ENCODE measurements around the gene AMN1. TPM values are rescaled to one million over a fixed set of nuclear protein-coding genes. Genes with fewer than 3 reads are reported as not detected.

The AMN1 gene
- total RNA-seq, 1 donor from 2014 or later: 3.1 TPM

- Mint-ChIP-seq H3K27ac (no peak overlapping the region), H3K27me3 (ENCODE audit: insufficient read depth) (peaks cover 4% of the 10 kb centered on the region), H3K4me3 (no peak overlapping the region), H3K36me3 (ENCODE audit: low read depth) (no peaks in the 10 kb centered on the region), H3K4me1 (ENCODE audit: low read depth) (no peaks in the 10 kb centered on the region), H3K9me3 (no peaks in the 10 kb centered on the region)
- intact Hi-C loops (cut with micrococcal nuclease): no loop called here
- no peak for DNase-seq (ENCODE audit: low spot score)
Observed at GRCh38 chr12:31631809-31632208, 97.0 kb downstream of the AMN1 start.

- Mint-ChIP-seq H3K4me1 (ENCODE audit: low read depth) (no peaks in the 10 kb centered on the region), H3K4me3 (no peak overlapping the region), H3K27ac (no peak overlapping the region), H3K9me3 (no peaks in the 10 kb centered on the region), H3K36me3 (ENCODE audit: low read depth) (no peaks in the 10 kb centered on the region), H3K27me3 (ENCODE audit: insufficient read depth) (peaks cover 4% of the 10 kb centered on the region)
- intact Hi-C loops (cut with micrococcal nuclease): no loop called here
- no peak for DNase-seq (ENCODE audit: low spot score)
Observed at GRCh38 chr12:31631023-31631724, 97.6 kb downstream of the AMN1 start.

- H3K36me3 Mint-ChIP-seq (ENCODE audit: low read depth): no peaks in the 10 kb centered on the region
- intact Hi-C loops (cut with micrococcal nuclease): no loop called here
- H3K27ac Mint-ChIP-seq: no peak overlapping the region
- no peak for DNase-seq (ENCODE audit: low spot score)
- H3K4me3 Mint-ChIP-seq: no peak overlapping the region
- no peaks in the 10 kb centered on the region for H3K9me3 Mint-ChIP-seq
- peaks cover 2% of the 10 kb centered on the region for H3K27me3 Mint-ChIP-seq (ENCODE audit: insufficient read depth)
- H3K4me1 Mint-ChIP-seq (ENCODE audit: low read depth): no peaks in the 10 kb centered on the region
Observed at GRCh38 chr12:31629756-31630732, 98.8 kb downstream of the AMN1 start.

GRCh38 chr12:31627456-31628054 is 101.3 kb downstream of the AMN1 start:
- Mint-ChIP-seq H3K4me1 (ENCODE audit: low read depth) (no peaks in the 10 kb centered on the region), H3K9me3 (no peaks in the 10 kb centered on the region), H3K36me3 (ENCODE audit: low read depth) (no peaks in the 10 kb centered on the region), H3K4me3 (no peak overlapping the region), H3K27me3 (ENCODE audit: insufficient read depth) (peaks cover 4% of the 10 kb centered on the region), H3K27ac (no peak overlapping the region)
- DNase-seq (ENCODE audit: low spot score): no peak
- intact Hi-C loops (cut with micrococcal nuclease): no loop called here

GRCh38 chr12:31626270-31626995 is 102.4 kb downstream of the AMN1 start:
- no peak overlapping the region for H3K27ac Mint-ChIP-seq
- intact Hi-C loops (cut with micrococcal nuclease): no loop called here

GRCh38 chr12:31622038-31622437 is 106.8 kb downstream of the AMN1 start:
- H3K9me3 Mint-ChIP-seq: no peaks in the 10 kb centered on the region
- intact Hi-C loops (cut with micrococcal nuclease): no loop called here
- no peak overlapping the region for H3K27ac Mint-ChIP-seq

More at GRCh38 chr12:31626270-31626995, 102.4 kb downstream of the AMN1 start:
- no peak for DNase-seq (ENCODE audit: low spot score)
- no peaks in the 10 kb centered on the region for H3K36me3 Mint-ChIP-seq (ENCODE audit: low read depth)
- H3K4me1 Mint-ChIP-seq (ENCODE audit: low read depth): no peaks in the 10 kb centered on the region
- H3K9me3 Mint-ChIP-seq: no peaks in the 10 kb centered on the region
- H3K4me3 Mint-ChIP-seq: no peak overlapping the region
- peaks cover 4% of the 10 kb centered on the region for H3K27me3 Mint-ChIP-seq (ENCODE audit: insufficient read depth)

More at GRCh38 chr12:31622038-31622437, 106.8 kb downstream of the AMN1 start:
- Mint-ChIP-seq H3K36me3 (ENCODE audit: low read depth) (no peaks in the 10 kb centered on the region), H3K27me3 (ENCODE audit: insufficient read depth) (peaks cover 7% of the 10 kb centered on the region), H3K4me1 (ENCODE audit: low read depth) (no peaks in the 10 kb centered on the region), H3K4me3 (no peak overlapping the region)
- DNase-seq (ENCODE audit: low spot score): no peak

Other genes starting within 250 kb of the AMN1 start
- 0.12 and 0.93 TPM in 2 replicates for gene DENND5B, start 137.9 kb downstream of the AMN1 start, total RNA-seq
- 0.62 and 0.69 TPM in 2 replicates for gene ETFBKMT, start 69.3 kb downstream of the AMN1 start, total RNA-seq
- gene RESF1, start 230.4 kb upstream of the AMN1 start, total RNA-seq: 63.0 and 66.2 TPM in 2 replicates

Data from activated T-helper 1 cell treated with anti-CD3 and anti-CD28 coated beads, Interleukin-12 subunit alpha, Interleukin-12 subunit beta, Interleukin-2, Interleukin-4 antibody, amounts not matched to agents 30 ng/mL and 10 ng/mL and 1 ng/mL, durations not matched to agents 14 hours and 24 hours and 36 hours (primary cell).